HCT116 (cell line): ENCODE data around the gene GABRA4. TPM values are rescaled to one million over a fixed set of nuclear protein-coding genes. Genes with fewer than 3 reads are reported as not detected.

Experiments used
- ATAC-seq: fragments of 200-7000 bp; cut with Tn5 transposase; 2 replicates; pipeline ENCODE4 v1.9.1; 2020; ENCODE audit warnings: mild to moderate bottlenecking, moderate library complexity
- BruUV-seq: library from RNA; stranded (reverse); fragments of 400-500 nt; replicated peaks from 2 replicates; lab custom pipeline; 2021; lab: Mats Ljungman, UMichigan
- CTCF ChIA-PET: fragments of 300-600 bp; sonication (Branson Sonifier 250); formaldehyde crosslinking; loops from one replicate; lab custom pipeline; 2021; ENCODE audit warnings: antibody characterized with exemption; lab: Charles Lee
- POLR2A ChIA-PET: fragments of 300-600, 350-600 bp; sonication (Branson Sonifier 250); formaldehyde crosslinking; loops from one replicate; lab custom pipeline; 2021; ENCODE audit warnings: antibody characterized with exemption; lab: Charles Lee
- RAD21 ChIA-PET, 2 experiments: fragments of 300-600 bp; sonication (Branson Sonifier 250); formaldehyde crosslinking; loops; one replicate each; lab custom pipeline; 2023; ENCODE audit warnings: low total read pairs in 2 of 2; ENCODE audit not compliant: uncharacterized antibody in 2 of 2, unreplicated experiment in 2 of 2, low non-redundant PET in 1 of 2; lab: Charles Lee
- DNase-seq: peaks from one replicate; pipeline ENCODE4 v3.0.0-alpha.2; 2010; ENCODE audit warnings: low read depth, low spot score
- H2AFZ ChIP-seq: fragments of 200-600 bp; shearing (Covaris generic), sonication (generic); 2 replicates; pipeline ENCODE4 v1.6.1; 2017; ENCODE audit warnings: low read depth, mixed run types, mixed read lengths, antibody characterized with exemption, low read length; ENCODE audit not compliant: poor library complexity, severe bottlenecking
- H3K27ac ChIP-seq: 2 replicates; pipeline ENCODE4 v1.5.1; 2012; ENCODE audit warnings: low read depth, low read length
- H3K27me3 ChIP-seq: fragments of 200-600 bp; sonication (generic); 2 replicates; pipeline ENCODE4 v1.6.1; 2016; ENCODE audit warnings: mixed run types, low read length, mixed read lengths; ENCODE audit not compliant: insufficient read depth
- H3K36me3 ChIP-seq, 2 experiments: fragments of 200-500 bp in 1 of 2; fragments of 200-600 bp in 1 of 2; sonication (Bioruptor generic) in 1 of 2; sonication (generic) in 1 of 2; 2 replicates each; pipeline versions ENCODE4 v1.5.1 to v1.6.1; 2014 to 2016; ENCODE audit warnings: low read length in 2 of 2, inconsistent platforms in 1 of 2, mixed read lengths in 1 of 2, mixed run types in 1 of 2; ENCODE audit not compliant: insufficient read depth in 2 of 2, control insufficient read depth in 1 of 2
- H3K4me1 ChIP-seq, 2 experiments: fragments of 200-600 bp in 1 of 2; sonication (generic) in 1 of 2; 2 replicates each; pipeline versions ENCODE4 v1.5.1 to v1.6.1; 2012 to 2017; ENCODE audit warnings: low read length in 2 of 2, inconsistent platforms in 1 of 2, mild to moderate bottlenecking in 1 of 2, mixed read lengths in 1 of 2, mixed run types in 1 of 2, moderate library complexity in 1 of 2; ENCODE audit not compliant: insufficient read depth in 2 of 2, control insufficient read depth in 1 of 2
- H3K4me2 ChIP-seq: fragments of 200-600 bp; sonication (generic); 2 replicates; pipeline ENCODE4 v1.6.1; 2017; ENCODE audit warnings: mixed run types, low read length, mixed read lengths
- H3K4me3 ChIP-seq, 2 experiments: fragments of 200-600 bp in 1 of 2; sonication (generic) in 1 of 2; replicated peaks in 1 of 2; 2 replicates each; pipeline ENCODE4 v1.5.1; 2011 to 2016; ENCODE audit warnings: low read length in 2 of 2, control low read depth in 1 of 2, low read depth in 1 of 2, mild to moderate bottlenecking in 1 of 2, mixed read lengths in 1 of 2, mixed run types in 1 of 2
- H3K79me2 ChIP-seq: fragments of 200-600 bp; sonication (generic); 2 replicates; pipeline ENCODE4 v1.6.1; 2017; ENCODE audit warnings: mild to moderate bottlenecking, mixed run types, low read length, moderate library complexity, mixed read lengths; ENCODE audit not compliant: insufficient read depth
- H3K9ac ChIP-seq: fragments of 200-600 bp; sonication (generic); 2 replicates; pipeline ENCODE4 v1.6.1; 2016; ENCODE audit warnings: low read length, mixed read lengths
- H3K9me2 ChIP-seq: fragments of 200-600 bp; sonication (generic), shearing (Covaris generic); 2 replicates; pipeline ENCODE4 v1.6.1; 2017; ENCODE audit warnings: mixed run types, mild to moderate bottlenecking, moderate library complexity; ENCODE audit not compliant: insufficient read depth
- H3K9me3 ChIP-seq, 2 experiments: fragments of 200-500 bp in 1 of 2; fragments of 200-600 bp in 1 of 2; sonication (Bioruptor generic) in 1 of 2; sonication (generic) in 1 of 2; 2 replicates each; pipeline ENCODE4 v1.6.1; 2014 to 2017; ENCODE audit warnings: low read length in 2 of 2, mixed read lengths in 2 of 2, inconsistent platforms in 1 of 2, low read depth in 1 of 2, mild to moderate bottlenecking in 1 of 2, mixed run types in 1 of 2, moderate library complexity in 1 of 2; ENCODE audit not compliant: control insufficient read depth in 1 of 2, insufficient read depth in 1 of 2
- H4K20me1 ChIP-seq: fragments of 200-600 bp; sonication (generic), shearing (Covaris generic); 2 replicates; pipeline ENCODE4 v1.6.1; 2017; ENCODE audit warnings: mixed run types, mild to moderate bottlenecking, moderate library complexity; ENCODE audit not compliant: insufficient read depth
- CBX3 ChIP-seq: IDR thresholded peaks from 2 replicates; pipeline ENCODE4 v1.6.1; 2012; ENCODE audit warnings: low read depth
- CEBPB ChIP-seq: IDR thresholded peaks from 2 replicates; pipeline ENCODE4 v1.6.1; 2012; ENCODE audit warnings: low read depth
- EGR1 ChIP-seq: IDR thresholded peaks from 2 replicates; pipeline ENCODE4 v1.6.1; 2012; ENCODE audit warnings: low read depth
- EZH2 ChIP-seq: fragments of 200-600 bp; sonication (generic); IDR thresholded peaks from 2 replicates; pipeline ENCODE4 v1.6.1; 2017; ENCODE audit warnings: antibody characterized with exemption, mixed run types
- JUND ChIP-seq: IDR thresholded peaks from 2 replicates; pipeline ENCODE4 v1.6.1; 2012
- POLR2A ChIP-seq: IDR thresholded peaks from 2 replicates; pipeline ENCODE4 v1.7.0; 2011; ENCODE audit warnings: borderline replicate concordance; ENCODE audit not compliant: insufficient read depth, insufficient read length; ENCODE audit errors: extremely low read depth
- POLR2AphosphoS5 ChIP-seq: IDR thresholded peaks from 2 replicates; pipeline ENCODE4 v1.6.1; 2011; ENCODE audit warnings: mild to moderate bottlenecking, low read depth, low read length, moderate library complexity
- SIN3A ChIP-seq: IDR thresholded peaks from 2 replicates; pipeline ENCODE4 v1.6.1; 2012; ENCODE audit warnings: low read depth
- SP1 ChIP-seq: IDR thresholded peaks from 2 replicates; pipeline ENCODE4 v1.6.1; 2012; ENCODE audit warnings: low read depth
- SRF ChIP-seq: IDR thresholded peaks from 2 replicates; pipeline ENCODE4 v1.6.1; 2012; ENCODE audit warnings: low read depth
- TCF7L2 ChIP-seq: IDR thresholded peaks from 2 replicates; pipeline ENCODE4 v1.7.0; 2011; ENCODE audit warnings: borderline replicate concordance, inconsistent platforms; ENCODE audit not compliant: insufficient read depth, insufficient read length; ENCODE audit errors: extremely low read depth
- ZFX ChIP-seq: fragments of 450-650 bp; IDR thresholded peaks from 2 replicates; pipeline ENCODE4 v1.6.1; 2017
- intact Hi-C: fragments of 100-400 bp; cut with micrococcal nuclease; formaldehyde crosslinking; loops from 2 replicates; pipeline ENCODE4 v1.10.0; 2022
- total RNA-seq: library from RNA; stranded (reverse); gene quantifications from one replicate; pipeline ENCODE4 v1.2.1, GENCODE V29; 2021; ENCODE audit not compliant: unreplicated experiment
- TF ChIP-seq, protein P1 (sequence below), 3 experiments: fragments of 200-600 bp in 1 of 3; sonication (generic) in 1 of 3; IDR thresholded peaks in 2 of 3; conservative IDR thresholded peaks in 1 of 3; 2 replicates each; pipeline ENCODE4 v1.5.1; 2012 to 2017; ENCODE audit warnings: low read depth in 2 of 3, low read length in 2 of 3, antibody characterized with exemption in 1 of 3, borderline replicate concordance in 1 of 3, control low read depth in 1 of 3, mild to moderate bottlenecking in 1 of 3, mixed read lengths in 1 of 3, mixed run types in 1 of 3, moderate library complexity in 1 of 3; ENCODE audit not compliant: insufficient read depth in 1 of 3
- TF ChIP-seq, protein P2 (sequence below): IDR thresholded peaks from 2 replicates; pipeline ENCODE4 v1.6.1; 2012
- TF ChIP-seq, protein P3 (sequence below): IDR thresholded peaks from 2 replicates; pipeline ENCODE4 v1.6.1; 2011; ENCODE audit warnings: mild to moderate bottlenecking, low read length, moderate library complexity; ENCODE audit not compliant: insufficient replicate concordance; ENCODE audit errors: extremely low read depth

The GABRA4 gene
- total RNA-seq, 1 experiment from 2014 or later = not detected

DNA sequence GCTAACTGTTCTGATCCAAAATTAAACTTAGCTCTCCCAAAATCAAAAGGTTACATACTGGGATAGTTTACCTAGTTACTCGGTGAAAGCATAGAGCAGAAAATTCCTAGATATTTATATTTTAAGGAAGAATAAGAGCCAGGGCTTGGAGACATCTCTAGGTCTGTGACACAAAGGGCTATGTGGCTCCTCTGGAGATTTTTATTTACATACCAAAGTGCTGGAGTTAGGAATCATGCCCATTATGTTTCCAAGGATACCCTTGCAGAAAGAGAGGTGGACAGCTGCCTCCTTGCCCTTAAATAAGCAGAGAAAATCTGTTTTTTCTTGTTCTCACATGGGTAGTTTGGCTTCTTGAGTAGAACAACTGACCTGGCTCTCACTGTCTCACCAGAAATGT is 93.3 kb downstream of the GABRA4 start:
- ATAC-seq (no peak), DNase-seq (no peak)
- Histone ChIP-seq H3K79me2 (no peaks in the 10 kb centered on the region), H3K4me3 (no peak overlapping the region), H3K9me2 (no peaks in the 10 kb centered on the region), H3K36me3 (no peaks in the 10 kb centered on the region), H3K9me3 (no peaks in the 10 kb centered on the region; a peak in 2 of 4 replicates), H3K4me2 (no peak overlapping the region), H3K27me3 (no peaks in the 10 kb centered on the region), H3K27ac (no peak overlapping the region), H2AFZ (no peak overlapping the region), H3K4me1 (no peaks in the 10 kb centered on the region), H4K20me1 (no peaks in the 10 kb centered on the region; the same call in 1 of the 2 replicates), H3K9ac (no peak overlapping the region)
- CTCF ChIA-PET = no interaction called here
- BruUV-seq = no TSS peak
- POLR2A ChIA-PET = no interaction called here
- RAD21 ChIA-PET = no interaction called here
- intact Hi-C loops = no loop called here
- no peak for TF ChIP-seq ZFX
- no peak for TF ChIP-seq POLR2AphosphoS5
- no peak for TF ChIP-seq SIN3A
- TF ChIP-seq, protein P1, sequence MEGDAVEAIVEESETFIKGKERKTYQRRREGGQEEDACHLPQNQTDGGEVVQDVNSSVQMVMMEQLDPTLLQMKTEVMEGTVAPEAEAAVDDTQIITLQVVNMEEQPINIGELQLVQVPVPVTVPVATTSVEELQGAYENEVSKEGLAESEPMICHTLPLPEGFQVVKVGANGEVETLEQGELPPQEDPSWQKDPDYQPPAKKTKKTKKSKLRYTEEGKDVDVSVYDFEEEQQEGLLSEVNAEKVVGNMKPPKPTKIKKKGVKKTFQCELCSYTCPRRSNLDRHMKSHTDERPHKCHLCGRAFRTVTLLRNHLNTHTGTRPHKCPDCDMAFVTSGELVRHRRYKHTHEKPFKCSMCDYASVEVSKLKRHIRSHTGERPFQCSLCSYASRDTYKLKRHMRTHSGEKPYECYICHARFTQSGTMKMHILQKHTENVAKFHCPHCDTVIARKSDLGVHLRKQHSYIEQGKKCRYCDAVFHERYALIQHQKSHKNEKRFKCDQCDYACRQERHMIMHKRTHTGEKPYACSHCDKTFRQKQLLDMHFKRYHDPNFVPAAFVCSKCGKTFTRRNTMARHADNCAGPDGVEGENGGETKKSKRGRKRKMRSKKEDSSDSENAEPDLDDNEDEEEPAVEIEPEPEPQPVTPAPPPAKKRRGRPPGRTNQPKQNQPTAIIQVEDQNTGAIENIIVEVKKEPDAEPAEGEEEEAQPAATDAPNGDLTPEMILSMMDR (IDR thresholded peaks at IDR 0.05 in 2 of 3, conservative IDR thresholded peaks at IDR 0.05 in 1 of 3; ENCODE audit: borderline replicate concordance in 1 of 3, insufficient read depth in 1 of 3, low read depth in 2 of 3, low read length in 2 of 3) = no peak
- TF ChIP-seq EGR1 = no peak
- TF ChIP-seq TCF7L2 = no peak
- TF ChIP-seq, protein P2, sequence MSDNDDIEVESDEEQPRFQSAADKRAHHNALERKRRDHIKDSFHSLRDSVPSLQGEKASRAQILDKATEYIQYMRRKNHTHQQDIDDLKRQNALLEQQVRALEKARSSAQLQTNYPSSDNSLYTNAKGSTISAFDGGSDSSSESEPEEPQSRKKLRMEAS = no peak
- no peak for TF ChIP-seq CBX3
- no peak for TF ChIP-seq JUND
- no peak for TF ChIP-seq SP1
- TF ChIP-seq, protein P3, sequence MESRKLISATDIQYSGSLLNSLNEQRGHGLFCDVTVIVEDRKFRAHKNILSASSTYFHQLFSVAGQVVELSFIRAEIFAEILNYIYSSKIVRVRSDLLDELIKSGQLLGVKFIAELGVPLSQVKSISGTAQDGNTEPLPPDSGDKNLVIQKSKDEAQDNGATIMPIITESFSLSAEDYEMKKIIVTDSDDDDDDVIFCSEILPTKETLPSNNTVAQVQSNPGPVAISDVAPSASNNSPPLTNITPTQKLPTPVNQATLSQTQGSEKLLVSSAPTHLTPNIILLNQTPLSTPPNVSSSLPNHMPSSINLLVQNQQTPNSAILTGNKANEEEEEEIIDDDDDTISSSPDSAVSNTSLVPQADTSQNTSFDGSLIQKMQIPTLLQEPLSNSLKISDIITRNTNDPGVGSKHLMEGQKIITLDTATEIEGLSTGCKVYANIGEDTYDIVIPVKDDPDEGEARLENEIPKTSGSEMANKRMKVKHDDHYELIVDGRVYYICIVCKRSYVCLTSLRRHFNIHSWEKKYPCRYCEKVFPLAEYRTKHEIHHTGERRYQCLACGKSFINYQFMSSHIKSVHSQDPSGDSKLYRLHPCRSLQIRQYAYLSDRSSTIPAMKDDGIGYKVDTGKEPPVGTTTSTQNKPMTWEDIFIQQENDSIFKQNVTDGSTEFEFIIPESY = no peak
- no peak for TF ChIP-seq CEBPB
- no peak for TF ChIP-seq POLR2A
- TF ChIP-seq SRF = no peak
- no peak for TF ChIP-seq EZH2
